ENCODE results near the gene CNEP1R1. TPM values are rescaled to one million over a fixed set of nuclear protein-coding genes. Genes with fewer than 3 reads are reported as not detected.

The CNEP1R1 gene
- total RNA-seq, 2 experiments from 2014 or later, result 36.6 to 46.3 TPM

GRCh38 chr16:50071075-50071671 is 46.1 kb downstream of the CNEP1R1 start:
- Histone ChIP-seq H3K27ac (ENCODE audit: low read depth in 1 of 2, low read length in 2 of 2) (no peak overlapping the region), H3K36me3 (ENCODE audit: insufficient read depth, low read length) (peaks cover 50% of the 10 kb centered on the region), H3K4me3 (ENCODE audit: low read length) (no peak overlapping the region), H3K27me3 (ENCODE audit: control insufficient read depth in 1 of 2, insufficient read depth in 2 of 2, low read length in 2 of 2) (no peaks in the 10 kb centered on the region), H3K9me3 (ENCODE audit: control insufficient read depth in 1 of 2, insufficient read depth in 1 of 2, low read length in 2 of 2) (no peaks in the 10 kb centered on the region), H3K4me1 (ENCODE audit: insufficient read depth, low read length) (peaks cover 21% of the 10 kb centered on the region)
- H3K9me3 Mint-ChIP-seq, result no peaks in the 10 kb centered on the region
- H3K4me1 Mint-ChIP-seq (ENCODE audit: low read depth), result peaks cover 56% of the 10 kb centered on the region
- POLR2A ChIA-PET, result interaction anchor here (0.6 kb wide), 1 partner anchor 481 kb away, joined by 4 read pairs; no protein-coding TSS in a partner anchor
- no peak overlapping the region for H3K4me3 Mint-ChIP-seq
- no peaks in the 10 kb centered on the region for H3K27me3 Mint-ChIP-seq
- ATAC-seq (ENCODE audit: poor library complexity) (no peak), DNase-seq (no peak)
- no peak for TF ChIP-seq CTCF (IDR thresholded peaks at IDR 0.05)
- no peak overlapping the region for H3K27ac Mint-ChIP-seq
- CTCF ChIA-PET, result no interaction called here
- intact Hi-C loops (cut with DNase I, micrococcal nuclease), result no loop called here
- H3K36me3 Mint-ChIP-seq (ENCODE audit: low read depth), result peaks cover 61% of the 10 kb centered on the region

- peaks cover 43% of the 10 kb centered on the region for H3K4me1 Mint-ChIP-seq (ENCODE audit: low read depth)
- Histone ChIP-seq H3K36me3 (ENCODE audit: insufficient read depth, low read length) (peaks cover 59% of the 10 kb centered on the region), H3K4me1 (ENCODE audit: insufficient read depth, low read length) (peaks cover 7% of the 10 kb centered on the region), H3K4me3 (ENCODE audit: low read length) (no peak overlapping the region), H3K27ac (ENCODE audit: low read depth in 1 of 2, low read length in 2 of 2) (no peak overlapping the region), H3K27me3 (ENCODE audit: control insufficient read depth in 1 of 2, insufficient read depth in 2 of 2, low read length in 2 of 2) (no peaks in the 10 kb centered on the region), H3K9me3 (ENCODE audit: control insufficient read depth in 1 of 2, insufficient read depth in 1 of 2, low read length in 2 of 2) (no peaks in the 10 kb centered on the region)
- ChIA-PET POLR2A (no interaction called here), CTCF (interaction anchor here (1.0 kb wide), 1 partner anchor 23 kb away, joined by 4 read pairs; no protein-coding TSS in a partner anchor)
- peaks cover 66% of the 10 kb centered on the region for H3K36me3 Mint-ChIP-seq (ENCODE audit: low read depth)
- no peak overlapping the region for H3K27ac Mint-ChIP-seq
- no peak overlapping the region for H3K4me3 Mint-ChIP-seq
- ATAC-seq (ENCODE audit: poor library complexity), result no peak
- no peak for TF ChIP-seq CTCF (IDR thresholded peaks at IDR 0.05)
- H3K9me3 Mint-ChIP-seq, result no peaks in the 10 kb centered on the region
- no peaks in the 10 kb centered on the region for H3K27me3 Mint-ChIP-seq
- DNase-seq, result no peak
- intact Hi-C loops (cut with DNase I, micrococcal nuclease), result no loop called here
Observed at GRCh38 chr16:50072730-50073129, 47.7 kb downstream of the CNEP1R1 start.

GRCh38 chr16:50079397-50080140 is 54.5 kb downstream of the CNEP1R1 start:
- Histone ChIP-seq H3K4me3 (ENCODE audit: low read length) (no peak overlapping the region), H3K9me3 (ENCODE audit: control insufficient read depth in 1 of 2, insufficient read depth in 1 of 2, low read length in 2 of 2) (no peaks in the 10 kb centered on the region), H3K27me3 (ENCODE audit: control insufficient read depth in 1 of 2, insufficient read depth in 2 of 2, low read length in 2 of 2) (no peaks in the 10 kb centered on the region), H3K36me3 (ENCODE audit: insufficient read depth, low read length) (peaks cover 59% of the 10 kb centered on the region), H3K4me1 (ENCODE audit: insufficient read depth, low read length) (no peaks in the 10 kb centered on the region), H3K27ac (ENCODE audit: low read depth in 1 of 2, low read length in 2 of 2) (no peak overlapping the region)
- DNase-seq, result no peak
- ChIA-PET CTCF (no interaction called here), POLR2A (no interaction called here)
- no peak overlapping the region for H3K4me3 Mint-ChIP-seq
- intact Hi-C loops (cut with DNase I, micrococcal nuclease), result no loop called here
- no peak for TF ChIP-seq CTCF (IDR thresholded peaks at IDR 0.05)
- H3K4me1 Mint-ChIP-seq (ENCODE audit: low read depth), result peaks cover 17% of the 10 kb centered on the region
- no peak overlapping the region for H3K27ac Mint-ChIP-seq
- no peak for ATAC-seq (ENCODE audit: poor library complexity)
- H3K27me3 Mint-ChIP-seq, result no peaks in the 10 kb centered on the region
- H3K36me3 Mint-ChIP-seq (ENCODE audit: low read depth), result peaks cover 82% of the 10 kb centered on the region
- no peaks in the 10 kb centered on the region for H3K9me3 Mint-ChIP-seq

Measured in CD4-positive, alpha-beta T cell (primary cell).